HG03060 (cell line): ENCODE data around the gene NYAP2.

Source experiments
- ATAC-seq: cut with Tn5 transposase; IDR thresholded peaks from one replicate; pipeline ENCODE4 v1.9.1; 2021; ENCODE audit warnings: low read depth, moderate number of reproducible peaks; ENCODE audit not compliant: unreplicated experiment

NYAP2 gene

GRCh38 chr2:225683258-225683657, 283.7 kb downstream of the NYAP2 start:
- ATAC-seq = no peak

- no peak for ATAC-seq
Observed at GRCh38 chr2:225690153-225690552, 290.6 kb downstream of the NYAP2 start.

DNA sequence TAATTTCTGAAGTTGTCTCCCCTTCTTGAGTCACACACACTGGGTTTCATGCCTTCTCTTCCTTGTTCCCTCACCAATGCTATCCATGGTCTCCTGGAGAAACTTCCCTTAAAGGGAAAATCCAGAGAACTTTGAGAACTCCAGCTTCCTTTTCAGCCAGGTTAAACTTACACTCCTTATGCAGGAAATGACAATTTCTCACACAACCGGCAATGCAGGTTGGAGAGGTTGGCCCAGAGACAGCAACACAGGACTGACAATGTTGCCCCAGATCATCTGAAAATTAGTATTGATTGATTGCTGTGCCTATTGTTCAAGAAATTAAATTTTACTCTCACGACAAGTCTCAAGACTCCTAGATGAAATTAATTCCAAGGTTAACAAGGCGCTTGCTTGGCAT, 292.2 kb downstream of the NYAP2 start:
- no peak for ATAC-seq

GRCh38 chr2:225693259-225693658, 293.7 kb downstream of the NYAP2 start:
- no peak for ATAC-seq

GRCh38 chr2:225694664-225695063, 295.2 kb downstream of the NYAP2 start:
- no peak for ATAC-seq

GRCh38 chr2:225697936-225698335, 298.4 kb downstream of the NYAP2 start:
- no peak for ATAC-seq
